SU-DHL-6 (cell line): ENCODE results near the gene RPL26.

Source experiments
- CTCF ChIP-seq: fragments of 200-600 bp; sonication (generic); IDR thresholded peaks from one replicate; pipeline ENCODE4 v1.5.1; 2017; ENCODE audit warnings: antibody characterized with exemption, mild to moderate bottlenecking, low read length, moderate library complexity; ENCODE audit not compliant: insufficient read depth, poor library complexity, severe bottlenecking
- EZH2phosphoT487 ChIP-seq: fragments of 200-600 bp; sonication (generic), shearing (Covaris generic); conservative IDR thresholded peaks from 2 replicates; pipeline ENCODE4 v1.6.1; 2018; ENCODE audit warnings: mild to moderate bottlenecking, antibody characterized with exemption, low read length, moderate library complexity, mixed read lengths

GRCh38 chr17:8391711-8392110, 8.7 kb upstream of the RPL26 start:
- TF ChIP-seq CTCF (no peak), EZH2phosphoT487 (no peak)
